ENCODE results near the gene PROX2.

PROX2 gene

GRCh38 chr14:74875941-74876913 is at the start of gene PROX2:
TSS of gene PROX2 (minus strand) at chr14:74876145. CDS start at chr14:74863834, 12,311 bp downstream.
- no peak for DNase-seq

GRCh38 chr14:74924061-74924460 is 48.1 kb upstream of the PROX2 start:
- no peak for DNase-seq

- DNase-seq, result peak; percentile 88
These were observed 46.9 kb upstream of the PROX2 start, which contains the start of gene RPS6KL1 for GRCh38 chr14:74922752-74923401. TSS of gene RPS6KL1 (minus strand) at chr14:74923260. CDS start at chr14:74921541, 1,719 bp downstream.

GRCh38 chr14:74921987-74922751 is 46.2 kb upstream of the PROX2 start:
- DNase-seq, result no peak

GRCh38 chr14:74921053-74921620 is 45.2 kb upstream of the PROX2 start:
- no peak for DNase-seq

- DNase-seq, result no peak
These were observed 44.3 kb upstream of the PROX2 start for GRCh38 chr14:74920281-74920680.

GRCh38 chr14:74919421-74920165 is 43.6 kb upstream of the PROX2 start:
- no peak for DNase-seq

- no peak for DNase-seq
These were observed 42.4 kb upstream of the PROX2 start for GRCh38 chr14:74918380-74918779.

- no peak for DNase-seq
These were observed 41.7 kb upstream of the PROX2 start for GRCh38 chr14:74917646-74918081.

GRCh38 chr14:74917178-74917543 is 41.2 kb upstream of the PROX2 start:
- no peak for DNase-seq

GRCh38 chr14:74915826-74916225 is 39.9 kb upstream of the PROX2 start:
- no peak for DNase-seq

- DNase-seq, result no peak
These were observed 39.5 kb upstream of the PROX2 start for GRCh38 chr14:74915426-74915825.

GRCh38 chr14:74913986-74914573 is 38.1 kb upstream of the PROX2 start:
- peak; percentile 71 for DNase-seq

GRCh38 chr14:74913393-74913910 is 37.5 kb upstream of the PROX2 start:
- no peak for DNase-seq

- DNase-seq, result no peak
These were observed 36.9 kb upstream of the PROX2 start for GRCh38 chr14:74912801-74913200.

GRCh38 chr14:74912111-74912510 is 36.2 kb upstream of the PROX2 start:
- DNase-seq, result no peak

- no peak for DNase-seq
These were observed 35.8 kb upstream of the PROX2 start for GRCh38 chr14:74911704-74912103.

GRCh38 chr14:74911221-74911620 is 35.3 kb upstream of the PROX2 start:
- no peak for DNase-seq

- no peak for DNase-seq
These were observed 34.6 kb upstream of the PROX2 start for GRCh38 chr14:74910556-74910955.

GRCh38 chr14:74909911-74910310 is 34.0 kb upstream of the PROX2 start:
- DNase-seq, result no peak

GRCh38 chr14:74909501-74909900 is 33.6 kb upstream of the PROX2 start:
- no peak for DNase-seq

All from hematopoietic multipotent progenitor cell treated with erythropoietin and hydrocortisone succinate and interleukin-3 and kit ligand, for 8 days (in vitro differentiated cells).